IMR-90 (cell line): Measurements from ENCODE around the gene OXA1L. TPM values are rescaled to one million over a fixed set of nuclear protein-coding genes. Genes with fewer than 3 reads are reported as not detected.

ENCODE experiments used
- ATAC-seq: fragments of 200-7000 bp; cut with Tn5 transposase; 2 replicates; pipeline ENCODE4 v1.9.1; 2020; ENCODE audit warnings: low read depth, mild to moderate bottlenecking, moderate library complexity
- BruUV-seq: library from RNA; stranded (reverse); fragments of 400-500 nt; replicated peaks from 2 replicates; lab custom pipeline; 2021; lab: Mats Ljungman, UMichigan
- CTCF ChIA-PET: fragments of 300-600 bp; formaldehyde crosslinking; extraction: SDS; loops from one replicate; lab custom pipeline; 2021; ENCODE audit warnings: antibody characterized with exemption; lab: Yijun Ruan, JAX
- POLR2A ChIA-PET: fragments of 300-600 bp; sonication (Branson Sonifier 250); formaldehyde crosslinking; loops from one replicate; lab custom pipeline; 2022; ENCODE audit warnings: antibody characterized with exemption; ENCODE audit not compliant: unreplicated experiment; lab: Charles Lee
- DNase-seq: peaks from one replicate; pipeline ENCODE4 v3.0.0; 2013
- H2AFZ ChIP-seq: replicated peaks from 2 replicates; pipeline ENCODE3; 2013; ENCODE audit warnings: low read length, mild to moderate bottlenecking; ENCODE audit not compliant: poor library complexity
- H2AK5ac ChIP-seq: 2 replicates; pipeline ENCODE4 v1.6.1; 2013; ENCODE audit warnings: low read depth, low read length, inconsistent platforms
- H2AK9ac ChIP-seq: replicated peaks from 2 replicates; pipeline ENCODE3; 2013; ENCODE audit warnings: mild to moderate bottlenecking, low read depth, low read length, moderate library complexity; ENCODE audit not compliant: poor library complexity
- H2BK120ac ChIP-seq: 2 replicates; pipeline ENCODE4 v1.6.1; 2013; ENCODE audit warnings: low read depth, low read length, inconsistent platforms
- H2BK15ac ChIP-seq: 3 replicates; pipeline ENCODE4 v1.6.1; 2013; ENCODE audit warnings: low read depth, low read length, inconsistent platforms
- H2BK20ac ChIP-seq: 2 replicates; pipeline ENCODE4 v1.6.1; 2013; ENCODE audit warnings: low read depth, mild to moderate bottlenecking, inconsistent platforms, low read length, moderate library complexity
- H2BK5ac ChIP-seq: 2 replicates; pipeline ENCODE4 v1.6.1; 2013; ENCODE audit warnings: mild to moderate bottlenecking, low read depth, low read length, inconsistent platforms; ENCODE audit not compliant: poor library complexity, severe bottlenecking
- H3K14ac ChIP-seq: replicated peaks from 2 replicates; pipeline ENCODE4 v1.6.1; 2013; ENCODE audit warnings: low read depth, low read length, inconsistent platforms
- H3K18ac ChIP-seq: 2 replicates; pipeline ENCODE4 v1.6.1; 2013; ENCODE audit warnings: low read depth, low read length, control low read depth
- H3K23ac ChIP-seq: 2 replicates; pipeline ENCODE4 v1.6.1; 2013; ENCODE audit warnings: low read depth, low read length, inconsistent platforms
- H3K27ac ChIP-seq: 2 replicates; pipeline ENCODE4 v1.5.1; 2013; ENCODE audit warnings: mild to moderate bottlenecking, control low read depth, low read length; ENCODE audit not compliant: insufficient read depth
- H3K27me3 ChIP-seq: 2 replicates; pipeline ENCODE4 v1.6.1; 2013; ENCODE audit warnings: low read length; ENCODE audit not compliant: control insufficient read depth, insufficient read depth
- H3K36me3 ChIP-seq: 2 replicates; pipeline ENCODE4 v1.6.1; 2013; ENCODE audit warnings: low read length, mixed read lengths; ENCODE audit not compliant: control insufficient read depth, insufficient read depth
- H3K4ac ChIP-seq: 2 replicates; pipeline ENCODE4 v1.6.1; 2013; ENCODE audit warnings: low read depth, low read length, inconsistent platforms
- H3K4me1 ChIP-seq: 2 replicates; pipeline ENCODE4 v1.6.1; 2013; ENCODE audit warnings: low read length, mixed read lengths; ENCODE audit not compliant: control insufficient read depth, insufficient read depth
- H3K4me2 ChIP-seq: 2 replicates; pipeline ENCODE4 v1.6.1; 2013; ENCODE audit warnings: low read depth, mild to moderate bottlenecking, control low read depth, low read length, moderate library complexity
- H3K4me3 ChIP-seq: 2 replicates; pipeline ENCODE4 v1.5.1; 2013; ENCODE audit warnings: low read depth, mild to moderate bottlenecking, control low read depth, low read length, moderate library complexity; ENCODE audit not compliant: insufficient read depth
- H3K56ac ChIP-seq: 2 replicates; pipeline ENCODE4 v1.6.1; 2013; ENCODE audit warnings: low read length, inconsistent platforms; ENCODE audit not compliant: insufficient read depth; ENCODE audit errors: extremely low read depth
- H3K79me1 ChIP-seq, 2 experiments: 2 replicates each; pipeline ENCODE4 v1.6.1; 2013; ENCODE audit warnings: low read length in 2 of 2, inconsistent platforms in 1 of 2, low read depth in 1 of 2
- H3K9ac ChIP-seq: 2 replicates; pipeline ENCODE4 v1.6.1; 2013; ENCODE audit warnings: low read depth, low read length, control low read depth
- H3K9me1 ChIP-seq: 2 replicates; pipeline ENCODE4 v1.6.1; 2013; ENCODE audit warnings: low read length, inconsistent platforms; ENCODE audit not compliant: insufficient read depth
- H3K9me3 ChIP-seq: 2 replicates; pipeline ENCODE4 v1.6.1; 2013; ENCODE audit warnings: low read length; ENCODE audit not compliant: control insufficient read depth, insufficient read depth
- H4K20me1 ChIP-seq: 2 replicates; pipeline ENCODE4 v1.6.1; 2013; ENCODE audit warnings: low read length, inconsistent platforms; ENCODE audit not compliant: insufficient read depth
- H4K5ac ChIP-seq: 2 replicates; pipeline ENCODE4 v1.6.1; 2013; ENCODE audit warnings: mild to moderate bottlenecking, low read depth, low read length, control low read depth
- H4K8ac ChIP-seq, 2 experiments: 2 replicates each; pipeline ENCODE4 v1.6.1; 2013; ENCODE audit warnings: low read depth in 2 of 2, low read length in 2 of 2, control low read depth in 1 of 2, inconsistent platforms in 1 of 2
- H4K91ac ChIP-seq: 2 replicates; pipeline ENCODE4 v1.6.1; 2013; ENCODE audit warnings: low read depth, low read length, inconsistent platforms; ENCODE audit not compliant: insufficient read depth
- BHLHE40 ChIP-seq: fragments of 150-350 bp; IDR thresholded peaks from 2 replicates; pipeline ENCODE4 v1.6.1; 2016; ENCODE audit warnings: mild to moderate bottlenecking, low read depth, low read length
- ELK1 ChIP-seq: fragments of 150-350 bp; IDR thresholded peaks from 2 replicates; pipeline ENCODE4 v1.6.1; 2016; ENCODE audit warnings: low read depth, mild to moderate bottlenecking, low read length, moderate library complexity, borderline replicate concordance
- FOS ChIP-seq: fragments of 150-350 bp; IDR thresholded peaks from 2 replicates; pipeline ENCODE4 v1.6.1; 2016; ENCODE audit warnings: low read depth, low read length
- MAZ ChIP-seq: IDR thresholded peaks from 2 replicates; pipeline ENCODE4 v1.6.1; 2012; ENCODE audit warnings: low read depth, mild to moderate bottlenecking, low read length, improper control_type of control experiment, moderate library complexity, borderline replicate concordance
- MXI1 ChIP-seq: IDR thresholded peaks from 2 replicates; pipeline ENCODE4 v1.6.1; 2012; ENCODE audit warnings: low read depth, mild to moderate bottlenecking, low read length, moderate library complexity, borderline replicate concordance
- POLR2A ChIP-seq: IDR thresholded peaks from 2 replicates; pipeline ENCODE4 v1.6.1; 2012; ENCODE audit warnings: mild to moderate bottlenecking, low read depth, low read length
- RCOR1 ChIP-seq: IDR thresholded peaks from 2 replicates; pipeline ENCODE4 v1.6.1; 2012; ENCODE audit warnings: mild to moderate bottlenecking, low read length, improper control_type of control experiment; ENCODE audit not compliant: insufficient replicate concordance
- SMC3 ChIP-seq: fragments of 150-350 bp; IDR thresholded peaks from 2 replicates; pipeline ENCODE4 v1.6.1; 2016; ENCODE audit warnings: low read depth, mild to moderate bottlenecking, antibody characterized with exemption, low read length, moderate library complexity
- USF2 ChIP-seq: fragments of 150-350 bp; IDR thresholded peaks from 2 replicates; pipeline ENCODE4 v1.6.1; 2017; ENCODE audit warnings: mild to moderate bottlenecking, antibody characterized with exemption, low read length, low read depth
- WGBS, 2 experiments: methylation state at CpG; one replicate each; pipeline versions ENCODE4 v1.1.5 to v1.1.7; 2013; ENCODE audit warnings: missing lambda C conversion rate in 2 of 2; ENCODE audit not compliant: insufficient read length in 1 of 2; ENCODE audit errors: extremely low coverage in 2 of 2; 5-methylcytosine and 5-hydroxymethylcytosine counted together
- dilution Hi-C: fragments of 300-500 bp; cut with HindIII; formaldehyde crosslinking; loops from one replicate; pipeline ENCODE4 v1.14.3; 2018; ENCODE audit warnings: low sequenced_read_pairs; ENCODE audit not compliant: unreplicated experiment
- in situ Hi-C: fragments of 300-500 bp; cut with MboI; formaldehyde crosslinking; loops from 3 replicates; pipeline ENCODE4 v1.14.3; 2019; ENCODE audit warnings: low sequenced_read_pairs, inconsistent platforms, mixed read lengths
- intact Hi-C: fragments of 100-400 bp; cut with micrococcal nuclease; formaldehyde crosslinking; loops from 2 replicates; pipeline ENCODE4 v1.10.0; 2022
- polyA plus RNA-seq, 3 experiments: library from polyadenylated mRNA; depleted of rRNA; stranded (reverse); fragments of >200 nt; gene quantifications; 2 replicates each; pipeline ENCODE4 v1.2.3, GENCODE V29; 2012; ENCODE audit warnings: low replicate concordance in 1 of 3
- total RNA-seq: library from RNA; depleted of rRNA; stranded (reverse); fragments of >200 nt; gene quantifications from 2 replicates; pipeline ENCODE4 v1.2.3, GENCODE V29; 2012

Gene OXA1L
- total and polyA plus RNA-seq, 2 of the 4 experiments (the other 2 are of a cell fraction): 47.3 to 113 TPM

- H3K4ac ChIP-seq: no peak overlapping the region
- H3K56ac ChIP-seq: no peak overlapping the region
- H3K14ac ChIP-seq: no peak overlapping the region
- no peak overlapping the region for H2BK15ac ChIP-seq
- H2AK5ac ChIP-seq: no peak overlapping the region
- H3K9ac ChIP-seq: no peak overlapping the region
- no peaks in the 10 kb centered on the region for H3K4me1 ChIP-seq
- intact Hi-C loops (no loop called here), dilution Hi-C loops (no loop called here), in situ Hi-C loops (no loop called here)
- no peak overlapping the region for H2AFZ ChIP-seq
- H3K79me1 ChIP-seq: no peaks in the 10 kb centered on the region
- no peaks in the 10 kb centered on the region for H4K20me1 ChIP-seq
- H3K9me3 ChIP-seq: no peaks in the 10 kb centered on the region
- H3K9me1 ChIP-seq: no peaks in the 10 kb centered on the region; the same call in 1 of the 2 replicates
- no peak overlapping the region for H2BK20ac ChIP-seq
- no peak overlapping the region for H3K27ac ChIP-seq
- H3K36me3 ChIP-seq: no peaks in the 10 kb centered on the region
- no peak overlapping the region for H3K4me3 ChIP-seq
- no peak overlapping the region for H3K4me2 ChIP-seq
- no peak overlapping the region for H2BK5ac ChIP-seq
- ChIA-PET POLR2A (no interaction called here), CTCF (no interaction called here)
- H3K27me3 ChIP-seq: peaks cover 12% of the 10 kb centered on the region
- WGBS, 2 experiments: no CpG with 5 or more reads among the region's 5 CpGs
- no peak for TF ChIP-seq USF2
- no peak for TF ChIP-seq MAZ
- TF ChIP-seq POLR2A: no peak
- TF ChIP-seq RCOR1: no peak
- no peak for TF ChIP-seq ELK1
- TF ChIP-seq BHLHE40: no peak
- no peak for TF ChIP-seq MXI1
- no peak for TF ChIP-seq SMC3
- TF ChIP-seq FOS: no peak
- H4K91ac ChIP-seq: no peak overlapping the region
- no peak overlapping the region for H2BK120ac ChIP-seq
- no TSS peak for BruUV-seq
- no peak overlapping the region for H4K8ac ChIP-seq
- H3K23ac ChIP-seq: no peak overlapping the region
- no peak overlapping the region for H3K18ac ChIP-seq
- H2AK9ac ChIP-seq: no peak overlapping the region
- H4K5ac ChIP-seq: no peak overlapping the region
- DNase-seq (no peak), ATAC-seq (no peak)
Observed at GRCh38 chr14:22797017-22797917, 30.8 kb downstream of the OXA1L start.
